Esophagus (tissue), 2 donors: Measurements from ENCODE around the gene SPACA7. TPM values are rescaled to one million over a fixed set of nuclear protein-coding genes. Genes with fewer than 3 reads are reported as not detected.

Source experiments
- H3K27ac ChIP-seq, 2 donors: one replicate each; pipeline ENCODE4 v1.5.1; 2013; ENCODE audit warnings: low read depth in 2 of 2, mild to moderate bottlenecking in 2 of 2, inconsistent platforms in 1 of 2, low read length in 1 of 2, moderate library complexity in 1 of 2
- H3K27me3 ChIP-seq, 2 donors: one replicate each; pipeline ENCODE4 v1.6.1; 2013; ENCODE audit warnings: low read length in 2 of 2, control low read depth in 1 of 2, mild to moderate bottlenecking in 1 of 2; ENCODE audit not compliant: insufficient read depth in 2 of 2, control insufficient read depth in 1 of 2
- H3K36me3 ChIP-seq, 2 donors: one replicate each; pipeline ENCODE4 v1.6.1; 2013; ENCODE audit warnings: low read length in 1 of 2; ENCODE audit not compliant: control insufficient read depth in 2 of 2, insufficient read depth in 2 of 2
- H3K4me1 ChIP-seq, 2 donors: one replicate each; pipeline ENCODE4 v1.6.1; 2013; ENCODE audit warnings: low read length in 1 of 2; ENCODE audit not compliant: control insufficient read depth in 2 of 2, insufficient read depth in 2 of 2
- H3K4me3 ChIP-seq, 2 donors: one replicate each; pipeline ENCODE4 v1.5.1; 2013; ENCODE audit warnings: low read length in 2 of 2, mild to moderate bottlenecking in 2 of 2, low read depth in 1 of 2, moderate library complexity in 1 of 2
- H3K9me3 ChIP-seq, 2 donors: one replicate each; pipeline ENCODE4 v1.6.1; 2013; ENCODE audit warnings: mild to moderate bottlenecking in 2 of 2, low read depth in 1 of 2, low read length in 1 of 2, moderate library complexity in 1 of 2; ENCODE audit not compliant: control insufficient read depth in 2 of 2, insufficient read depth in 1 of 2
- WGBS, 2 donors: extraction: QIAGEN DNeasy Blood & Tissue Kit; methylation state at CpG; one replicate each; pipeline ENCODE4 v1.1.7; 2013; 5-methylcytosine and 5-hydroxymethylcytosine counted together
- polyA plus RNA-seq, 2 donors: library from polyadenylated mRNA; stranded (reverse); fragments of 200-250 nt; gene quantifications; one replicate each; pipeline ENCODE4 v1.2.3, GENCODE V29; 2013
- donor health status: healthy with polysubstance abuse.
- donor health status: Bipolar disorder and iron deficiency.

The SPACA7 gene
- polyA plus RNA-seq, 2 donors, result not detected

DNA sequence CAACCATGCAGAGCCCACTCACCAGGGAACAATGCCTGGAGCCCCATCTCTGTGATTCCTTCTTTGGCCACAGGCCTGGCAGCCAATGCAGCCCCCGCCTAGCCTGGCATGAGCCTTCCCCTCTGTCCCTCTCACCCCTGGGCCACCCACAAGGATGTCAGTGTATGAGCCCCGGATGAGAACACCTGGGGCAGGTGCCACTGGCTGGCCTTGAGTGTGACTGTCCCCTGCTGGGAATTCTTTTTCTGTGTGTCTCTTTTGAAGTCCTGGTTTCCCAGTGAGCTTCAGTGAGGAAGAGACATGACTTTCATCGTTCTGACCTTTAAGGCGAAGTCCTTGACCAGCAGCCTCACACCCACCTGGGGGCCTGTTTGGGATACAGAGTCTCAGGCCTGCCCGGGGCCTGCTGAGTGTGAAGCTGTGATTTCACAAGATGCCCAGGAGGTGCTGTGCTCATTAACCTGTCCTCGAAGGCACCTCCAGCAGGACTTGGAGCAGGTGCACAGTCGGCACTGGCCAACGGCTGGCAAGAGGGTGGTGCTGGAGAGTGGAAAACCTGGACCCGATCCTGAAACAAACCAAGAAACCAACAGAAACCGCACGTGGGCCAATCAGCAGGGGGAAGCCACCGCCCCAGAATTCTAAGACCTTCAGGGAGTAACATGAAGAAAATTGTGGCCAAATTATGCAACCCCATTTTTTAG is 27.4 kb upstream of the SPACA7 start:
- no peak overlapping the region for H3K27ac ChIP-seq
- H3K9me3 ChIP-seq, result no peaks in the 10 kb centered on the region
- no peaks in the 10 kb centered on the region for H3K4me1 ChIP-seq
- 72 to 77% methylated on average over 12 of the region's 12 CpGs for WGBS, 2 donors
- no peak overlapping the region for H3K4me3 ChIP-seq
- H3K36me3 ChIP-seq, result no peaks in the 10 kb centered on the region
- no peaks in the 10 kb centered on the region for H3K27me3 ChIP-seq

DNA sequence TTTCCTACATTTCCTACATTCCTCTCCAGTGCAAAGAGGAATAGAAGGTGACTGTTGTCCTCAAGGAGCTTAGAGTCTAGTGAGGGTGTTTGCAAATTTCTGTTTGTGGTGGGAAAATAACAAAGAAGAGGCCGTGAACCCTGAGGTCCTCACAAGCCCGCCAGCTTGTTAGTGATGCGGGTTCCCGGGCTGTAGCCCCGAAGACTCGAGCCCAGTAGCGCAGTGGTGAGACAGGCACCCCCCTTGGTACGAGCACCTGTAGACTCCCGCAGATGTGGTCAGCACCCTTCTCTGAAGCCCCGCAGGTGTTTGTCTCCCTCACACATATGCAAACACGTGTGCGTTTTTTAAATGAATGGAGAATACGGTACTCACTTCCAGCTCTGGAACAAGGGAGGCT is 26.5 kb upstream of the SPACA7 start:
- Histone ChIP-seq H3K4me1 (no peaks in the 10 kb centered on the region), H3K4me3 (no peak overlapping the region), H3K27me3 (no peaks in the 10 kb centered on the region), H3K27ac (no peak overlapping the region), H3K36me3 (no peaks in the 10 kb centered on the region), H3K9me3 (no peaks in the 10 kb centered on the region)
- 71 to 73% methylated on average over 13 of the region's 13 CpGs for WGBS, 2 donors

- H3K4me1 ChIP-seq, result no peaks in the 10 kb centered on the region
- no peaks in the 10 kb centered on the region for H3K9me3 ChIP-seq
- no peaks in the 10 kb centered on the region for H3K36me3 ChIP-seq
- no peak overlapping the region for H3K4me3 ChIP-seq
- H3K27me3 ChIP-seq, result no peaks in the 10 kb centered on the region
- no peak overlapping the region for H3K27ac ChIP-seq
- WGBS, 2 donors, result 75 to 80% methylated on average over 11 of the region's 11 CpGs
These were observed 25.9 kb upstream of the SPACA7 start for GRCh38 chr13:112350300-112350699.

- Histone ChIP-seq H3K4me3 (no peak overlapping the region), H3K4me1 (no peaks in the 10 kb centered on the region), H3K9me3 (no peaks in the 10 kb centered on the region), H3K27ac (no peak overlapping the region), H3K27me3 (no peaks in the 10 kb centered on the region), H3K36me3 (no peaks in the 10 kb centered on the region)
- WGBS, 2 donors, result 28% methylated on average over 8 of the region's 8 CpGs
These were observed 24.3 kb upstream of the SPACA7 start for GRCh38 chr13:112351825-112352224.

DNA sequence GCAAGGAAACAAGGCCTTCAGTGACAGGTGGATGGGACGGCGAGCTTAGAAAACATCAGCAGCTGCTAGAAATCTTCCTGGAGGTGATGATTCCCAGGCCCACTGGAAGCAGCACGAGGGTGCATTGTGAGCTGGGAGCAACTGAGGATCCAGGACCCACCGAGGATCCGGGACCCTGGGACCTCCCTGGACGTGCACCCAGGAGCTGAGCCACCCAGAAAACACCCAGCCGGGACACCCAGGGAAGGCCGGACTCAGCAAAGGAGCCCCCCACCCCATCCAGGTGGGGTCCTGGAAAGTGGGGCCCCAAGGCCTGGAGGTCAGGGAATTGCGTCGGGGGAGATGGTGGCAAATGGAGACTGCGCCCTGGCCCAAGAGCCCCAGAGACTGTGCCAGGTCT is 22.3 kb upstream of the SPACA7 start:
- Histone ChIP-seq H3K36me3 (no peaks in the 10 kb centered on the region), H3K4me1 (no peaks in the 10 kb centered on the region), H3K9me3 (no peaks in the 10 kb centered on the region), H3K27ac (no peak overlapping the region), H3K4me3 (no peak overlapping the region), H3K27me3 (no peaks in the 10 kb centered on the region)
- WGBS, 2 donors, result 86 to 89% methylated on average over 11 of the region's 11 CpGs

DNA sequence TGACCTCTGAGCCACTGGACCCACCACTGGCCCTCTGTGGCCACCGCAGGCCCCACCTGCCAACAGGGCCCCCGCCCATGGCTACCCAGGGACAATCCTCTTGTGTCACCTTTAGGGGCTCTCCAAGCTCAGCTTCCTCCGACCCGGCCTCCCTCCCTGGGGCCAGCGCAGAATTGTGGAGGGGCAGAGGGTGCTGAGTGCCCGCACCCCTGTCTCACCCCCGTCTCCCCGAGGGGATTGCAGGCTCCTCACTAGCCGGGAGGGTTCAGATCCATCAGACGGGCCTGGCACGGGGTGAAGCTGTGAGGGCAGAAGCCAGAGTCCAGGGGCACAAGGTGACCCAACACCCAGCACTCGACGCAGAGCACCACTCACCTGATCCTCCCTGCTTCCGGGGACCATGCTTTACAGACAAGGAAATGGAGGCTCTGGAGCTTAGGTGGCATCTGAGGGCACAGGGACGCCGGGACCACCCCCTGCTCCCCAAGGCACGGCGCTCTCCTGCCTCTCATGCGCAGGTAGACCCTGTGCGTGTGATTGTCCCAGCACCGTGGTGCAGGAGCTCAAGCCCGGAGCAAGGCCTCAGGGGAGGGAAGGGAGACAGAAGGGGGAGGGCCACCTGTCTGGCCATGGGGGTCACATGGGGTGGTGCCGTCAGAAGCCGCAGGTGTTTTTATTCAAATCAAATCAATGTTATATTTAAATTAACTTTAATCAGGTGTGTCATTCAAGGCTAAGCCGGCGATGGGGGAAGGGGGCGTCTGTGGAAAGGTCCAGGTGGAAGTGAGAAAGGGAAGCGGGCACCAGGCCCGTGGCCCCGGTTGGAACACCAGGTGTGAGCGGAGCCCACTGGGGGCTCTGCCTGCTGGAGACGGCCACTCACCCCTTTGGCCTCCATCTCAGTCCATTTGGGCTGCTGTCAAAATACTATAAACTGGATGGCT is 21.6 kb upstream of the SPACA7 start:
- Histone ChIP-seq H3K27me3 (no peaks in the 10 kb centered on the region), H3K9me3 (peaks cover 0 to 2% of the 10 kb centered on the region in 2 donors), H3K27ac (no peak overlapping the region), H3K36me3 (no peaks in the 10 kb centered on the region), H3K4me3 (no peak overlapping the region), H3K4me1 (no peaks in the 10 kb centered on the region)
- 89 to 90% methylated on average over 32 of the region's 32 CpGs for WGBS, 2 donors

GRCh38 chr13:112355274-112355838 is 20.8 kb upstream of the SPACA7 start:
- H3K36me3 ChIP-seq, result no peaks in the 10 kb centered on the region
- WGBS, 2 donors, result 84 to 87% methylated on average over 15 of the region's 15 CpGs

GRCh38 chr13:112356190-112356589 is 20.0 kb upstream of the SPACA7 start:
- Histone ChIP-seq H3K27ac (no peak overlapping the region), H3K4me3 (no peak overlapping the region), H3K9me3 (peaks cover 0 to 2% of the 10 kb centered on the region in 2 donors), H3K4me1 (no peaks in the 10 kb centered on the region), H3K27me3 (no peaks in the 10 kb centered on the region), H3K36me3 (no peaks in the 10 kb centered on the region)
- 79 to 86% methylated on average over 13 of the region's 13 CpGs for WGBS, 2 donors

More at GRCh38 chr13:112355274-112355838, 20.8 kb upstream of the SPACA7 start:
- H3K4me3 ChIP-seq, result no peak overlapping the region
- H3K27me3 ChIP-seq, result no peaks in the 10 kb centered on the region
- H3K27ac ChIP-seq, result no peak overlapping the region
- H3K9me3 ChIP-seq, result peaks cover 0 to 2% of the 10 kb centered on the region in 2 donors
- H3K4me1 ChIP-seq, result no peaks in the 10 kb centered on the region

DNA sequence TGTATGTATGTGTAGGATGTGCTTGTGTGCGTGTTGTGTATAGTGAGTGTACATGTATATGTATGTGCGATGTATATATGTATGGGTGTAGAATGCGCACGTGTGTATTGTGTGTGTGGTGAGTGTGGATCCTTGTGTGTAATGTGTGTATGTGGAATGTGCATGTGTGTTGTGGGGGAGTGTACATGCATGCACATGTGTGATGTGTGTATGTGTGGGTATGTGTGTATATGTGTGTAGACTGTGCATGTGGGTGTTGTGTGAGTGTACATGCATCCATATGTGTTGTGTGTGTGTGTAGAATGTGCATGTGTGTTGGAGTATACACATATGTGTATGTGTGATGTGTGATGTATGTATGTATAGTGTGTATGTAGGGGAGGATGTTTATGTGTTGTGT is 18.0 kb upstream of the SPACA7 start:
- Histone ChIP-seq H3K4me1 (no peaks in the 10 kb centered on the region), H3K27me3 (no peaks in the 10 kb centered on the region), H3K27ac (no peak overlapping the region), H3K36me3 (no peaks in the 10 kb centered on the region), H3K9me3 (peaks cover 0 to 2% of the 10 kb centered on the region in 2 donors), H3K4me3 (no peak overlapping the region)
- WGBS, 2 donors, result 95 to 97% methylated on average over 4 of the region's 4 CpGs
